HepG2 (cell line): ENCODE measurements around the gene MXD3. TPM values are rescaled to one million over a fixed set of nuclear protein-coding genes. Genes with fewer than 3 reads are reported as not detected.

Experiments
- ATAC-seq: fragments of 200-7000 bp; cut with Tn5 transposase; 3 replicates; pipeline ENCODE4 v1.9.1; 2020; ENCODE audit warnings: mild to moderate bottlenecking, moderate library complexity
- BruUV-seq: library from RNA; stranded (reverse); fragments of 400-500 nt; replicated peaks from 2 replicates; lab custom pipeline; 2021; lab: Mats Ljungman, UMichigan
- CTCF ChIA-PET: fragments of 300-600 bp; formaldehyde crosslinking; extraction: SDS; loops from one replicate; lab custom pipeline; 2021; ENCODE audit warnings: low total read pairs, inconsistent platforms, low intra/inter-chr PET ratio; lab: Yijun Ruan, JAX
- POLR2A ChIA-PET: fragments of 350-600 bp; sonication (Branson Sonifier 250); formaldehyde crosslinking; loops from one replicate; lab custom pipeline; 2020; ENCODE audit warnings: antibody characterized with exemption, inconsistent platforms; lab: Yijun Ruan, JAX
- DNase-seq: peaks from one replicate; pipeline ENCODE4 v3.0.0-alpha.2; 2015; ENCODE audit warnings: low spot score
- FAIRE-seq: peaks from 3 replicates; lab custom pipeline; 2011; peaks lifted over from hg19 to GRCh38; lab: Jason Lieb, UNC
- H2AFZ ChIP-seq: one replicate; pipeline ENCODE4 v1.6.1; 2011; ENCODE audit warnings: low read length, inconsistent platforms
- H3K27ac ChIP-seq: fragments of 300-600 bp; 3 replicates; pipeline ENCODE4 v1.8.0; 2011; ENCODE audit warnings: mixed run types, mild to moderate bottlenecking, mixed read lengths, low read length, inconsistent platforms; ENCODE audit not compliant: insufficient read depth; ENCODE audit errors: extremely low read length
- H3K27me3 ChIP-seq, 2 experiments: fragments of 200-600 bp in 1 of 2; 2 replicates in 1 of 2; 3 replicates in 1 of 2; pipeline versions ENCODE4 v1.6.0 to v1.8.0; 2011; ENCODE audit warnings: low read length in 2 of 2, mild to moderate bottlenecking in 2 of 2, moderate library complexity in 2 of 2, inconsistent platforms in 1 of 2; ENCODE audit not compliant: insufficient read depth in 2 of 2, control insufficient read depth in 1 of 2
- H3K36me3 ChIP-seq, 2 experiments: fragments of 200-600 bp in 1 of 2; replicated peaks in 1 of 2; 2 replicates in 1 of 2; 3 replicates in 1 of 2; pipeline versions ENCODE4 v1.5.1 to v1.8.0; 2011; ENCODE audit warnings: low read length in 2 of 2, inconsistent platforms in 1 of 2; ENCODE audit not compliant: insufficient read depth in 2 of 2, control insufficient read depth in 1 of 2
- H3K4me1 ChIP-seq: 2 replicates; pipeline ENCODE4 v1.5.1; 2012; ENCODE audit warnings: low read length, inconsistent platforms; ENCODE audit not compliant: insufficient read depth
- H3K4me2 ChIP-seq: 2 replicates; pipeline ENCODE4 v1.6.0; 2011; ENCODE audit warnings: low read depth, low read length, inconsistent platforms
- H3K4me3 ChIP-seq, 3 experiments: fragments of 200-600 bp in 1 of 3; sonication (generic), shearing (Covaris generic) in 1 of 3; replicated peaks in 1 of 3; 2 replicates each; pipeline ENCODE4 v1.5.1; 2011 to 2016; ENCODE audit warnings: low read length in 3 of 3, inconsistent platforms in 2 of 3, low read depth in 2 of 3, mild to moderate bottlenecking in 2 of 3, control low read depth in 1 of 3, mixed read lengths in 1 of 3; ENCODE audit not compliant: insufficient read depth in 1 of 3
- H3K79me2 ChIP-seq: one replicate; pipeline ENCODE4 v1.6.1; 2011; ENCODE audit warnings: low read length, inconsistent platforms; ENCODE audit not compliant: insufficient read depth
- H3K9ac ChIP-seq: 2 replicates; pipeline ENCODE4 v1.6.0; 2011; ENCODE audit warnings: mild to moderate bottlenecking, low read depth, low read length, inconsistent platforms; ENCODE audit not compliant: insufficient read depth
- H3K9me3 ChIP-seq: 2 replicates; pipeline ENCODE4 v1.5.1; 2012; ENCODE audit warnings: mild to moderate bottlenecking, low read length
- H4K20me1 ChIP-seq: 2 replicates; pipeline ENCODE4 v1.6.0; 2011; ENCODE audit warnings: inconsistent platforms, mild to moderate bottlenecking, low read length, moderate library complexity; ENCODE audit not compliant: insufficient read depth
- CEBPB ChIP-seq: IDR thresholded peaks from 2 replicates; pipeline ENCODE4 v1.6.1; 2011; ENCODE audit warnings: low read depth, low read length, improper control_type of control experiment, borderline replicate concordance
- DRAP1 ChIP-seq: IDR thresholded peaks from 2 replicates; pipeline ENCODE4 v1.6.1; 2016; ENCODE audit warnings: missing genetic modification reagents, missing compliant biosample characterization
- SRSF1 ChIP-seq: fragments of 200-400 bp; formaldehyde crosslinking; optimal IDR thresholded peaks from 2 replicates; pipeline ENCODE3; 2017; ENCODE audit warnings: mild to moderate bottlenecking, low read depth, low read length, moderate library complexity
- ZNF574 ChIP-seq: sonication (generic); formaldehyde crosslinking; IDR thresholded peaks from 2 replicates; pipeline ENCODE4 v1.4.0; 2020; ENCODE audit warnings: missing genetic modification reagents
- WGBS: methylation state at CpG from one replicate; pipeline ENCODE4 v1.1.6; 2017; ENCODE audit warnings: low lambda C conversion rate; 5-methylcytosine and 5-hydroxymethylcytosine counted together
- in situ Hi-C: cut with HindIII; loops from 2 replicates; pipeline ENCODE4 v1.10.0; 2017; ENCODE audit warnings: low pct_unique_long_range_greater_than_20kb; ENCODE audit not compliant: extremely low pct_ligation_motif_present
- intact Hi-C: fragments of 100-400 bp; cut with micrococcal nuclease; formaldehyde crosslinking; loops from one replicate; pipeline ENCODE4 v1.10.0; 2022; ENCODE audit not compliant: unreplicated experiment
- polyA plus RNA-seq, 8 experiments: library from polyadenylated mRNA; depleted of rRNA in 3 of 8; stranded (reverse) in 7 of 8; unstranded in 1 of 8; fragments of >200 nt; fragmentation: Illumina TruSeq in 4 of 8; extraction: Trizol in 4 of 8; gene quantifications; 2 replicates each; pipeline versions ENCODE4 v1.2.1 to v1.2.3, GENCODE V29; 2011 to 2016; ENCODE audit warnings: low read depth in 4 of 8, missing spikeins in 1 of 8, mixed read lengths in 1 of 8; ENCODE audit not compliant: insufficient read depth in 1 of 8
- total RNA-seq, 5 experiments: library from RNA; depleted of rRNA; stranded (reverse); fragments of >200 nt; fragmentation: Illumina TruSeq; extraction: Trizol; gene quantifications; 2 replicates each; pipeline ENCODE4 v1.2.3, GENCODE V29; 2016; ENCODE audit warnings: low read depth in 1 of 5

Gene MXD3
- total and polyA plus RNA-seq, 2 of the 13 experiments (the other 11 are each of a cell fraction or from before 2014, with no cell fraction given) = 10.5 to 12.8 TPM

GRCh38 chr5:177265395-177265794 is 46.3 kb downstream of the MXD3 start (continued):
- TF ChIP-seq DRAP1 = no peak
- TF ChIP-seq ZNF574 (CRISPR knock-in tag) = no peak

GRCh38 chr5:177264178-177264577 is 47.5 kb downstream of the MXD3 start:
- FAIRE-seq = no peak
- Histone ChIP-seq H3K9ac (no peak overlapping the region), H3K9me3 (no peaks in the 10 kb centered on the region), H3K4me3 (no peak overlapping the region), H2AFZ (no peak overlapping the region), H3K36me3 (no peaks in the 10 kb centered on the region), H3K79me2 (no peaks in the 10 kb centered on the region), H4K20me1 (no peaks in the 10 kb centered on the region), H3K27ac (no peak overlapping the region), H3K27me3 (peaks cover 0 to under 1% of the 10 kb centered on the region in 2 experiments; a peak in 1 of 5 replicates), H3K4me1 (peaks cover 8% of the 10 kb centered on the region; the same call in 1 of the 2 replicates), H3K4me2 (no peak overlapping the region)
- DNase-seq = no peak
- WGBS = 36% methylated on average over 1 of the region's 1 CpG
- ChIA-PET POLR2A (no interaction called here), CTCF (no interaction called here)
- no peak for ATAC-seq
- intact Hi-C loops (no loop called here), in situ Hi-C loops (no loop called here)
- no TSS peak for BruUV-seq
- TF ChIP-seq CEBPB (0 out of 2 replicates have a peak, but pooled peaks have one; percentile 25), SRSF1 (no peak)
